DMS153 (cell line): ENCODE results near the gene KIF26A.
"Not testable (repeated sequence)": the region's sequence is repeated elsewhere in the genome, so short reads cannot be mapped to it uniquely, and the experiment has no call there.

Experiments used
- DNase-seq: peaks from one replicate; lab custom pipeline; 2025; lab: John Stamatoyannopoulos, UW

The KIF26A gene

DNA sequence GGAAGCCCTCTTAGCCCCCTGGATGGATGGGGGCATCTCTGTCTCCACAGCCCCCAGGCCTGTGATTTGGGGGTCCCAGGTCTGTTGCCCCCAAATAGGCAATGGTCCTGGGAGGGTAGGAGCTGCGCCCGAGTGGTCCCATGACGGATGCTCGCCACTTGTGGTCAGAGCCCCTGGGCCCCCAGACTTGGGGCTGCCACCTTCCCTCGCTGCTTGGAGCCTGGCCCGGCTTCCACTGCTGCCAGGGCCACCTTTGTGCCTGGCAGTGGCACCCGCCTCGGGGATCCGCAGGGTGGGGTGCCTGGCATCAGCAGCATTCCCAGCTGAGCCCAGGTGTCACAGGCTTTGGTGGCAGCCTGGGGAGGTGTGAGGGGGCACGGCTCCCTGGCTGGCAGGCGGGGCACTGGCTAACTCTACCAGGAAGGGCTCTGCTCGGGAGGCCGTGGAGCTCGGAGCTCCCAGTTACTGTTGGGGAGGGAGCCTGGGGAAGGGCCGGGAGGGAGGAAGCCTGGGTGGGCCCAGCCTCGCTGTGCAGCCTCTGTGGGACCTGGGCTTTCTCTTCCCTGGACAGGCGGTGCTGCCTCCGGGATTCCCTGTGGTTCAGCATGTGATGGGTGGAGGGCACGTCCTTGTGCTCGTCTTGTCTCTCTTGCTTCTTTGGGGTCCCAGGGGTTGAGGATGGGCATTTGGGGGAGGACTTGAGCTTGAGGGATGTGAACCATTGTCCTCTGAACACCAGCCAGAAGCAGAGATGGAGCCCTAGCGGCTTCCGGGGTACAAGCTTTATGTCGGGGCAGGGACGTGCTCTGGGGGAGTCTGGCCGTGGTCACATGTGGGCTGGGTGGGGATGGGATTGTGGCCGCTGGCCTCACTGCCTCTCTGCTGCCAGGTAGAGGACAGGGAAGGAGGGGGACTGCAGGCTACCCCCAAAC lies 5.4 kb downstream of the KIF26A start:
- DNase-seq = no peak

DNA sequence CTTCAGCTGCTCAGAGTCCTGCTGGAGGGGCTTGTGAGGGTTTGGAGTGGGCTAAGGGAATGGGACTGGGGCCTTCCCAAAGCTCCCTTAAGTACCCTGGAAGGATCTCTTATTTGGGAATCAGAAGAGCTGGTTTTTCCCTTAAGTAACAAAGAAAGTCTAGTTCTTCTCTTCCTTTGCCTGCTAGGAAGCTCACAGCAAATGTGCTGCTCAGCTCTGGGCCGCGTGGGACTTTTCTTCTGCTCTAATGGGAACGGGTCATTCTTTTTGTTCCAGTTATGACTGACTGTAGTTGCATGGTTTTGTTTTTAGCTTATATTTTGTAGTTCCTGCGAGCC lies 6.0 kb downstream of the KIF26A start:
- no peak for DNase-seq

DNA sequence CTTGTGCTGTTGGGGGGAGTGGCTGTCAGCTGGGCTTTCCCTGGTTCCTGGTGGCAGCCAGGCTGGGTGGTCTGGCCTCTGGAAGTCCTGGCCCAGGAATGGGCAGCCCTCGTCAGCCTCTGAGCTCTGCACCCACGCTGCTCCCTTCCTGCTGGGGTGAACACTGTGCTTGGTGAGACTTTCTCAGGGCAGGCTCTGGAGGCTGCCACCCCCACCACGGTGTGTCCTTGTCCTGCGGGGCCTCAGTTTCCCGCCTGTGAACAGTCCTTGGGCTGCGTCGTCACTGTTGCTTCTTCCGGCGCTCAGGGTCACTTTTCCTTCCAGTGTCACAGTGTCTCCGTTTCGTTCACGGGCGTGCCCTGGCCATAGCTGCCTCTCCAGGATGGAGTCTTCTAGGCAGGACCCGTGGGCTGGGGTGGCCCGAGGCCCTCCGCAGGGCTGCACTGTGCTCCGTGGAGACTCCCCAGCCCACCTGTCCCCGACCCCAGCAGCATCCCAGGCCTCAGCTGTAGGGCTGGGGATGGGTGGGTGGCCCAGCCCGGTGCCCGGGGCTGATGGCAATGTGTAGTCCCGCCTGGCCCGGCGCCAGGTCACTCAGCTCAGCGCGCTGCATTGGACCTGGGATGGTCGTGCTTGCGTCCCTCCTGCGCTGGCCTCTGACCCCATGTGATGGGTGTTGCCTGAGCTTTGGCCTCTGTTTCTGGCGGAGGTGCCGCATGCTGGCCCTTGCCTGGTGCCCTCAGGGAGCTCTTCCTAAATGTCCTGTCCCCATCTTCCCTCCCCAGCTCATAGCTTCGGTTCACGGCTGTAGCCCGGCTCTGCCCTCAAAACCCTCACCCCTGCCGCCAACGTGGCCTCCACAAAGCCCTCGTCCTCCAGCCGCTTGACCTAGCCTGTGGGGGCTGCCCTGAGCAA lies 6.8 kb downstream of the KIF26A start:
- DNase-seq = no peak

DNA sequence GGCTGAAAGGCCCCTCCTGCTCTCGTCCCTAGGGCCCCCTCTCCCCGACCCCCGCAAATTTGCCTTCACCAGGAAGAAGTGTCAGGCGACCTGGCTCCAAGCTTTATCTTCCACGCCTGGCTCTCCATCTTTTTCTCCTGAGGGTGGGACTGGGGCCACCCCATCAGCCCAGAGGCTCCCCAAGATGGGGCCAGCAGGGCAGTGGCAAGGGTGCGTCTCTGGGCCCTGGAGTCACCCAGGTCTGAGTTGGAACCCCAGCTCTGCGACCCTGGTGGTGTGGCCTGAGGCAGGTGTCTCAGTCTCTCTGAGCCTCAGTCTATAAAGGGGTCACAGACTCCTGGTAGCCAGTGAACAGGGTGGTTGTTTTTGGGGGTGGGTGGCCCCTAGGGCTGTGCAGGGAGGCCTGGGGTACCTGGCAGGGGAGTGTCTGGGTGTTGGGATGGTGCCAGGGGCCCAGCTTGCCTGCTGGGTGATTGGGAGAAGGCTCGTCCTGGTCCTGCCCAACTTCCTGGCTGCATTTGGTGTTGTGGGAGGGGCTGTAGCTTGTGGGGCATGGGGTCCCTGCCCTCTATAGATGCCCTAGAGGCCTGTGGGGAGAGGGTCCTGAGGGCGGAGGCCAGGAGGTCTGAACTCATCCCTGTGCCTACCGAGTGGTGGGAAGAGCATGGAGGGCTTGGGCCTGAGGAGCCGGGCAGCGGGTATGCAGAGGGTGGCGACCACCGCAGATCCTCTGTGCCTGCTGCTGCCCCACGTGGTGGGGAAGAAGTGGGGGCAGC lies 7.6 kb downstream of the KIF26A start:
- no peak for DNase-seq

DNA sequence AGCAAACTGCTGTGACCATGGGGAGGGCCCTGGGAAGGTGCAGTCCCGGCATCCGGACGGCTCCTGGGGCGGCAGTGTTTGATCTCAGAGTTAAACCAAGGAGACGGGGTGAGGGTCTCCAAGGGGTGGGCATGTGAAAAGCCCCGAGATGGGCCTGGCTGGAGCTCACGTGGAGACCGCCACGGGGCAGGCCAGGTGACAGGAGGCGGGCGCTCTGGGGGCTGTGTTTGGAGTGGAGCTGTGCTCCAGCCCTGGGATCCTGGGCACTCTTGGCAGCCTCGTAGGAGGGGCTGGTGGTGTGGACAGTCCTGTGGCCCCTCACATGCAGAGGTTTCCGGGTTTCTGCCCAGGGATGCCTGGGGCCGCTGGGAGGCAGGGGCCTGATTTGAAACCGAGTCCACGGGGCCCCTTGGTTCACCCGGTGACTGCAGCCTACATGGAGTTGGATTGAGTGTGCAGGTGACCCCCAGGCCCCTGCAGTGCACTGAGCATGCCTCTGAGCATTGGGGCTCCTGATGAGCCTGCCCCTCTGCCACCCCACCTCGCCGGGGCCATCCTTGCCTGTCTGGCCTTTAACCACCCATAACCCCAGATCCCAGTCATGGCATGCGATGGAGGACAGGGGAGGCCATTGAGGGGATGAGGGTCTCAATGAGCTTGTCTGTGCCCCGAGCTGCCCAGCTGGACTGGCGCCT lies 8.4 kb downstream of the KIF26A start:
- DNase-seq = no peak

DNA sequence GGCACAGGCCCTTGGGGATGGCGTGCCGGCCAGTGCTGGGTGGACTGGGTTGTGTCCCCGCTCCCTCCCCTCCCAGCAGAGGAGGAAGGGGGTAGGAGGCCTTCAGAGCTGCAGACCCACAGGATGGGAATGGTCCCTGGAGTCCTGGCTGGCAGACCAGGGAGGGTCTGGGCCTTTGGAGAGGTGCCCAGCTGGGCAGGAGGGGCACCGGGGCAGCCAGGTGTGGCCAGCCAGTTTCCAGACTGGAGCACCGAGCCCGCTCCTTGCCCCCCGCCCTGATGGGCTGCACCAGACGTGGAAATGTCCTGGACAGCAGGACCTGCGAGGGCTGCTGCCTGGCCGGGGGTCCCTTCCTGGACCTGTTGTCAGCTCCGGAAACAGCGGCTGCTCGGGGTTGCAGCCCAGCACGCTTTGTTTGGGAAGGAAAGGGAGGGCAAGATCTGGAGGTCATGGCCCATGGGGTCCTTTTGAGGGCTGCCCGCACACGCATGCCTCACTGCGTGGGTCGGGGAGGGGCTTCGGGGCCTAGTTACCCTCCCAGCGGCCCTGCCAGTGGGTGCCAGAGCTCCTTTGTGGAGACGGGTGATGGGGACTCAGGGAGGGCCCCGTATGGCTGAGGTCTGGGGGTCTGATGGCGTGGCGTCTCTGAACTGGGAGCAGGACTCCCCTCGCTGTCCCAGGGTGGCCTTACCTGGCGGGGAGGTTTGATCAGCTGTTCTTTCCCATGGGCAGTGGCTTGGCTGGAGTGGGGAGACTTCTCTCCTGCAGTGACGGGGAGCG lies 9.1 kb downstream of the KIF26A start:
- no peak for DNase-seq

DNA sequence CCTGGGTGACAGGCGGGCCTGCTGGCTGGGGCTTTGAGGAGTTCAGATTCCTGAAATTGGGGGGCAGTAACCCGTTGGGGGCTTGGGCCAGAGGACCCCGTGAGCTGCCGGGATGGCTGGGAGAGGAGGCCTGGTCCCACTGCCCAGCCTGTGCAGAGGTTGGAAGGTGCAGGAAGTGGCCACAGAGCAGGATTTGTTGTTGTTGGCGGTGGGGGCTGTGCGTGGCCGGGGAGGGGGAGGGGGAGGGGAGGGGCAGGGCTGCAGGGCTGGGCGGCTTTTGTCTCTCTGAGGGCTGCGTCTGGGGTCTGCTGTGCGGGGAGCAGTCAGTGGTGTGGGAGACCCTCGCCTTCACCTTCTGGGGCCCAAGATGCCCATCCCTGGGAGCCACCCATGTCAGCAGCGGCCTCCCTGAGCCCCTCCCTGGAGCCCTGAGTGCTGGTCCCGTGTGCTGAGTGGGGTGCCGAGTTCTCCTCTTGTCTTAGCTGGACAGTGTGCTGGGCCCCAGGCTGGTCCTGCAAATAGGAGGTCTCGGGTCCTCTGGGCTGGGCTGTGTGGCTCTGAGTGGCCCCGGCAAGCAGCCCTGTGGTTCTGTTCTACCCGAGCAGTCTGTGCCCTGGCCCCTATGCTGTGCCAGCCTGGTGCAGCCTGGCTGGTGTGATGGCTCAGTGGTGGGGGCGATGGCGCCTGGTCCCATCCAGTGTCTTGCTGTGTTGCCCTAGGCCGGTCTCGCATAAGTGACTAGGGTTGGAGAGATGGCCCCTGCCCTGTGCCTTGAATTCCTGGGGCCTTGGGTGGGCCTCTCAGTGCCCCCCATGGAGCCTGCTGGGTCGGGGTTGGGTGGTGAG lies 10.3 kb downstream of the KIF26A start:
- no peak for DNase-seq

DNA sequence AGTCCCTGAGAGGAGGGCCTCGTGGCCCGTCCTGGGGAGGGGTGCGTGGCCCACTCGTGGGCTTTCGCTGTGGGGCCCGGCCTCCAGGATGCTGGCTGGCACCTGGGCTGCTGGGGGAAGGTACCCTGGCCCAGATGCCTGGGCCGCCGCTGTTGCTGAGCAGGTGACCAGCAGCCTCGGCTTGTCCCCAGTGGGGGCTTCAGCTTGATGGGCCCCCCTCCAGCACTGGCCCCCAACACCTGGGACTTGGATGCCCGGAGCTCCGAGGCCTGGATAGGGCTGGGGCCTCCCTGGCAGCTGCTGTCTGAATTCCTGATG lies 10.8 kb downstream of the KIF26A start:
- no peak for DNase-seq

DNA sequence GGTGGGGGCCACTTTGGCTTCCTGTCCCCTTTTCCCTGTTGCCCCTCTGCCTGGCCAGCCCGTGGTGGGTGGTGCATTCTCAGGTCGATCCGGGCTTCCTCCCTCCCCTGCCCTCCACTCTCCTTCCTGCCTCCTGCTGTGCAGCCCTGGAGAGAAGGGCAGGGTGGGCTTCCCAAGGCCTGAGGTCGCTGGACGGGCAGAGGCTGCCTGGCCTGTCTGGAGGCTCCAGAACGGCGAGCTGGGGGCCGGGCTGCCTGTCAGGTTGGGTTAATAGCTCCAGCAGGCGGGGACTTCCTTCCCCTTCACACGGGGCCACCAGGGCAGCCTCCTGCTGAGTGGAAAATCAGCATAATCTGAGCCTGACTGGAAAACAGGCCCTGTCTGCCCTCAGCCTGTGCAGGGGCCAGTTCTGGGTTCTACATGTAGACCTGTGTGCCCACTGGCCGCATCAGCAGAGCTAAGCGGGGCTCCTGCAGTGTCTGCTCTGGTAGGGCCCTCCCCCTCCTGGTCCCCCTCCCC lies 11.3 kb downstream of the KIF26A start:
- DNase-seq = no peak

DNA sequence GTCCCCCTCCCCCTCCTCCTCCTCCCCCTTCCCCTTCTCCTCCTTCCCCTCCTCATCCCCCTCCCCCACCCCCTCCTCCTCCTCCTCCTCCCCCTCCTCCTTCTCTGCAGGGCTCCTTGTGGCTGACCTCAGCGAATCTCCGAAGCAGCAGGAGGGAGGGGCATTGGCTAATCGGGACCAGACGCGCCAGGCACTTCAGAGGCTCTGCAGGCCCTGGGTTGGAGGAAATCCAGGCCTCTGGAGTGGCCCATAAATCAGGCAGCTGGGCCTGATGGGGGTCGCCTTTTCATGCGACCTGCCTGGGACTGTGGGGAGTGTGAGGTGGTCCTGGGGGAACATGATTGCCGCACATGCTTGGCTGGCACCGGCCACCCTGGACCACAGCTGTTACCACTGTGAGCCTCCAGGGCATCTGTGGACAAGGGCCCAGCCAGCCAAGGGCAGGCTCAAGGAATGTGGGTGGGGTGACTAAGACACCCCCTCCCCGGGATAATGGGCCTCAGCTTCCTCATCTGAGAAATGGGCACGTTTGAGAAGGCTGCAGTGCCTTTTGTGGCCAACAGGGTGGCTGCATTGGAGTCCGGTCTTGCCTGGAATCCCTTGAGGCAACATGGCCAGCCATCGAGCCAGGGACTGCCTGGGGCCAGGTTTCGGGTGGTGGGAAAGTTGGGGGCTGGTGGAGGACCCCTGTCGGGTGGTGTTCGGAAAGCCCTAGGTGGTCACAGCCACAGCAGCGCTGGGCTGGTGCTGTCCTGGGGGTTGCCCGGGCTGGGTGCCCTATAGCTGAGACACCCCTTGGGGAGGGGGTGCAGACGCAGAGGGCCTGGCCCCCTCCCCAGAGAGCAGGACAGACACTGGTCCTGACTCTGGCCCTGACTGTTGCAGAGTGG lies 12.0 kb downstream of the KIF26A start:
- DNase-seq = no peak

DNA sequence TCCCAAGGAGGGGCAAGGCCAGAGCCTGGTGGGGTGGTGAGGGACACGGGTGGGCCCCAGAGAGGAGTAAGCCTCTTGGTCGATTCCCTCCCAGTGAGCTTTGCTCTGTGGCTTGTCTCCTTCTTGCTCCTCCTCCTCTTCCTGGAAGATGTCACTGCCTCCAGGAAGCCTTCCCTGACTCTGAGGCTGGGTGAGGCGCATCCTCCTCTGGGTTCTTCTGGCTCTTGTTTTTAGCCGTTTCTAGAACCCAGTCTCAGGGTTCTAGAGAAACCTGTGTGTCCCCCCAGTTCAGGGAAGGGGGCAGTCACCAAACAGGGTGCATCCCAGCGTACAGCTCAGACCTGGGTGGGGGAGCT lies 12.6 kb downstream of the KIF26A start:
- DNase-seq = no peak

DNA sequence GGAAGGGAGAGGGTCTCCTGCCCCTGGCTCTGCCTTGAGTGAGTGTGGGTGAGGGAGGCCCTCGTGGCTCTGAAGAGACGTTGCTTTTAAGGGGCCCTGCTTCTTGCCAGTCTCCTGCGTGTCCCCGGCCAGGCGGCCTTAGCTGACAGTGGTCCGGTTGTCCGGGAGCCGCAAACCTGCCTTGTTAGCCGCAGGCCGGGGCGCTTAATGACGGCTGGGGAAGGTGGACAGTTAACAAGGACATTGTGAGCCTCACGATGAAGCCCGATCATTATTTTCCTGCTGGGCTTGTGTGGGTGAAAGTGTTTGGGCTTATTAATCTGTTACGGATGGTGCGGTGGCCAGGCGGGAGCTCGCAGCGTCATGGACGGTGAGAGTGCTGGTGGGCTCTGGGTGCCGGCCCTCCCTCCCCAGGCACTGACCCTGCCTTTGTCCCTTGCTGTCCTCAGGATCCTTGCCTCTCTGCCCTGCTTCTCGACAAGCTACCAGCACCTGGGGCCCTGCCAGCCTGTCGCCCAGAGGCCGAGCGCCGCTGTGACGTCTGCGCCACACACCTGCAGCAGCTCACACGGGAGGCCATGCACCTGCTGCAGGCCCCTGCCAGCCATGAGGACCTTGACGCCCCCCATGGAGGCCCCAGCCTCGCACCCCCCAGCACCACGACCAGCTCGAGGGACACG lies 13.3 kb downstream of the KIF26A start:
- DNase-seq = no peak

DNA sequence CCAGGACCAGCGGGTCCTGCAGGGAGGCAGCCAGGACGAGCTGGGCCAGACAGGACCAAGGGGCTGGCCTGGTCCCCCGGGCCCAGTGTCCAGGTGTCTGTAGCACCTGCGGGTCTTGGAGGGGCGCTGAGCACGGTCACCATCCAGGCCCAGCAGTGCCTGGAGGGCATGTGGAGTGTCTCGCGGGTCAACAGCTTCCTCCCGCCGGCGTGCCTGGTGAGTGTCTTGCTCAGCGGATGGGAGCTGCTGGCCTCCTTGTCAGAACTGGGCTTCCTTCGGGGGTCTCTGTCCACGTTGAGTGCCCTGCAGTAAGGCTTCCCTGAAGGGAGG lies 13.8 kb downstream of the KIF26A start:
- DNase-seq = no peak

DNA sequence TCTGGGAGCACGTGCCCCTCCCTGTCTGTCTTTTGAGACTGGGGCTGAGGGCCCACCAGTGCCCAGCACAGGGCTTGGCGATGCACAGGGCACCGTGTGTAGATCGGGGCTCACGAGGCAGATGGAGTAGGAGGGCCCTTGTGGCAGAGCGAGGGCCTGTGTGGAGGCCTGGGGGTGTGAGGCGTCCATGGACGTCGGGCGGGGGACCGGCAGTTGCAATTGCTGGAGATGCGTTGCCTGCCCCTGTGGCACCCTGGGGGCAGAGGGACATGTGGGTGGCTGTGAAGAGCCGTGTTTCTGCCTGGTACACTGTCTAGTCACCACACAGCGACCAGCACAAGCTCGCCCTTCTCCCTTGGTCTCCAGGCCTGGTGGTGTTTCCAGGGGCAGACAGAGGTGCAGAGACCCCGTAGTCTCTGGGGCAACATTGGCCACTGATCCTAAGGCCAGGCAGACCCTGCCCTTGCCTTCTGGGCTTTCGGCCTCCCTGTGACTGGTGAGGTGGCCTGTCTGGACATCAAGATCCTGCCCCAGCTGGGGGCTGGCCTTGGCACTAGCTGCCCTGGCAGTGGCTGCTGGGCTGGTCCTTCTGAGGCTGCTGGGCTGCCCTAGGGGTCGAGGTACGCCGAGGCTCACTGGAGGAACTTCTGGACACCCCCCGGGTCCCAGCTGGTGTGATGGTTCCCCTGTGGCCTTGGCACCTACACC lies 14.5 kb downstream of the KIF26A start:
- no peak for DNase-seq

DNA sequence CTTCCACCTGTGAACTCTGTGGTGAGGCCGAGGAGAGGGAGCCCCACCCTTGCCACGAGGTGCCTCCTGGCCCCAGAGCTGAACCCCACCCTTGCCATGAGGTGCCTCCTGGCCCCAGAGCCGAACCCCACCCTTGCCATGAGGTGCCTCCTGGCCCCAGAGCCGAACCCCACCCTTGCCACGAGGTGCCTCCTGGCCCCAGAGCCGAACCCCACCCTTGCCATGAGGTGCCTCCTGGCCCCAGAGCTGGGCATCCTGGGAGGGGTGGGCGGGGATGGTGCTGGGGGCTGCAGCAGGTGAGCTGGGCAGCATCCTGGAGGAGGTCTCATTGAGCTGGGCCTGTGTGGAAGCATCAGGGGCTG lies 15.0 kb downstream of the KIF26A start:
- not testable (repeated sequence) for DNase-seq

DNA sequence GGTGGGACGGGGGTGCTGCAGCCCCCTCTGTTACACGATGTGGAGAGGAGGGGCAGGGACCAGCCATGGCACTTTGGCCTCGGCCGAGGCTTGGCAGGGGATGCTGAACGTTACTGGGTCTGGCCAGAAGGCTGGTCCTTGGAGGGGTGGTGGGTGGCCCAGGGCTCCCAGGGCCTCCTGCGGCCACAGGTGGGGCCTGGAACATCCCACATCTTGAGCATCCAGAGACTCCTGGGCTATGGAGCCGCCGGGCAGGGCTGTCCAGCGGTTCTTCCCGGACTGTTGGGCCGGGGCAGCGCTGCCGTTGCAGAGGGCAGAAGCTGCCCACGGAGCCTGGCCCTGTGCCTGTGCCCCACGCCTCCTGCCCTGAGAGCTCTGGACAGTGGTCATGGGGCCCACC lies 15.9 kb downstream of the KIF26A start:
- DNase-seq = no peak

DNA sequence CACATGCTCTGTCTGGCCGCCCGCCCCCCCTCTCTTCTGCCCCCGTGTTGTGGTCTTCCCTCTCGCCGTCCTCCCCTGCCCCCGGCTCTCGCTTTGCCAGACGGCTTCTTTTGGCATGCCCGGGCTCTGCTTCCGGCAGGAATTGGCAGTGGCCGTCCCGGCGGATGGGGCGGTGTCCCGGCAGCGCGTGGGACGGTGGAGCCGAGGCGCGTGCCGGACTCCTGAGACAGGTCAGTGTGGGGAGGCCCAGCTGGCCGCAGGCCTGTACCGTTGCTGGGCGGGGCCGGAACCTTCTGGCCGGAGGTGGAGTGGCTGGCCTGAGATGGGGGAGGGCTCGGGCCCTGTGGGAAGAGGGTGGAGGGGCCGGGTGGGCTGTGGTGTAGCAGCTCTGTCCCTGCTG lies 17.1 kb downstream of the KIF26A start:
- no peak for DNase-seq

DNA sequence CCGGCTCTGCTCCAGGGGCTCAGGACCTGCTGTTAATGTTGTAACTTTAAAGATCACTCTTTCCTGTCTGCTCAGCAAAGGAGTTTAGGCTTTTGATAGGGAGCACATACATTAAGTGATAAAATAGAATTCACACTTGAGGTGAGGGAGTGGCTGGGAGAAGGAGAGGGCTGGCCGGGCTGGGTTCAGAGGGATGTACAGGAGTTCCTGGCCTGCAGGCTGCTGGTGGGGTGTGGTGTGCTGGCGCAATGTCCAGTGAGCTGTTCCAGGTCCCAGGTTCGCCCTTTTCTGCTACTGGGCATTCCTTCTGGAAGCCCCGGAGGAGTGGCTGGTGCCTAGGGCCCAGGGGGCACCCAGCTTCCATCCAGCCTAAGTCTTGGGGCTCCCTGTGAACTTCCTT lies 17.8 kb downstream of the KIF26A start:
- no peak for DNase-seq
